Natural killer cell (primary cell): ENCODE results near the gene CGNL1. TPM values are rescaled to one million over a fixed set of nuclear protein-coding genes. Genes with fewer than 3 reads are reported as not detected.

Experiments
- ATAC-seq, 3 donors: fragments of 150-1000 bp in 2 of 3; fragments of 200-7000 bp in 1 of 3; cut with Tn5 transposase; 1 replicate in 1 of 3; 2 replicates in 2 of 3; pipeline ENCODE4 v1.10.0; 2021; ENCODE audit warnings: mild to moderate bottlenecking in 2 of 3, moderate library complexity in 2 of 3
- DNase-seq, 2 donors: peaks; one replicate each; pipeline versions ENCODE4 v3.0.0 to v3.0.0-alpha.2; 2013 to 2021; ENCODE audit warnings: mixed read lengths in 1 of 2
- H3K27ac ChIP-seq: one replicate; pipeline ENCODE4 v1.5.1; 2013; ENCODE audit warnings: mild to moderate bottlenecking, low read length
- H3K27me3 ChIP-seq: one replicate; pipeline ENCODE4 v1.6.1; 2013; ENCODE audit warnings: low read length; ENCODE audit not compliant: control insufficient read depth, insufficient read depth
- H3K36me3 ChIP-seq: one replicate; pipeline ENCODE4 v1.6.1; 2013; ENCODE audit warnings: low read length; ENCODE audit not compliant: control insufficient read depth, insufficient read depth
- H3K4me1 ChIP-seq: one replicate; pipeline ENCODE4 v1.6.1; 2013; ENCODE audit warnings: low read length; ENCODE audit not compliant: control insufficient read depth, insufficient read depth
- H3K4me3 ChIP-seq: one replicate; pipeline ENCODE4 v1.5.1; 2013; ENCODE audit warnings: low read length
- H3K9me3 ChIP-seq: one replicate; pipeline ENCODE4 v1.6.1; 2013; ENCODE audit warnings: low read length; ENCODE audit not compliant: control insufficient read depth, insufficient read depth
- H3K27ac Mint-ChIP-seq, 2 donors: one replicate each; pipeline ENCODE4 v1.8.0; 2022; ENCODE audit warnings: mild to moderate bottlenecking in 2 of 2, mixed read lengths in 2 of 2, moderate library complexity in 1 of 2
- H3K27me3 Mint-ChIP-seq, 2 donors: one replicate each; pipeline ENCODE4 v1.8.0; 2022; ENCODE audit warnings: low read depth in 2 of 2, mixed read lengths in 2 of 2
- H3K36me3 Mint-ChIP-seq: one replicate; pipeline ENCODE4 v1.8.0; 2022; ENCODE audit warnings: mixed read lengths
- H3K4me1 Mint-ChIP-seq, 2 donors: one replicate each; pipeline ENCODE4 v1.8.0; 2022; ENCODE audit warnings: mixed read lengths in 2 of 2
- H3K4me3 Mint-ChIP-seq: one replicate; pipeline ENCODE4 v1.8.0; 2022; ENCODE audit warnings: mild to moderate bottlenecking, moderate library complexity, mixed read lengths
- H3K9me3 Mint-ChIP-seq, 2 donors: one replicate each; pipeline ENCODE4 v1.8.0; 2022; ENCODE audit warnings: mixed read lengths in 2 of 2
- CTCF ChIP-seq: fragments of 200-600 bp; IDR thresholded peaks from one replicate; pipeline ENCODE4 v1.8.0; 2022; ENCODE audit warnings: antibody characterized with exemption
- WGBS: methylation state at CpG from one replicate; pipeline ENCODE4 v1.1.7; 2013; ENCODE audit warnings: missing lambda C conversion rate; ENCODE audit not compliant: insufficient coverage; 5-methylcytosine and 5-hydroxymethylcytosine counted together
- intact Hi-C: fragments of 100-400 bp; cut with micrococcal nuclease; formaldehyde crosslinking; loops from one replicate; pipeline ENCODE4 v1.14.2; 2022
- total RNA-seq, 4 donors: library from RNA; stranded (reverse); fragments of 120-200 nt in 1 of 4; gene quantifications; one replicate each; pipeline versions ENCODE4 v1.2.3 to v1.2.4, GENCODE V29; 2013 to 2022

Gene CGNL1
- total RNA-seq, 3 donors from 2014 or later (not counting 1 experiment from before 2014, with no cell fraction given) = not detected

GRCh38 chr15:57503911-57504598 is 127.8 kb downstream of the CGNL1 start:
- intact Hi-C loops = no loop called here
- Histone ChIP-seq H3K27me3 (no peaks in the 10 kb centered on the region), H3K27ac (no peak overlapping the region), H3K9me3 (no peaks in the 10 kb centered on the region), H3K4me3 (no peak overlapping the region), H3K36me3 (no peaks in the 10 kb centered on the region), H3K4me1 (no peaks in the 10 kb centered on the region)
- Mint-ChIP-seq H3K27ac (no peak overlapping the region), H3K9me3 (no peaks in the 10 kb centered on the region), H3K27me3 (peaks cover 3 to 8% of the 10 kb centered on the region in 2 donors), H3K36me3 (no peaks in the 10 kb centered on the region), H3K4me1 (no peaks in the 10 kb centered on the region), H3K4me3 (no peak overlapping the region)
- ATAC-seq (peak in 1 of 3 donors; percentile 24), DNase-seq (no peak)
- WGBS = 93% methylated on average over 9 of the region's 9 CpGs
- TF ChIP-seq CTCF = no peak

- Mint-ChIP-seq H3K36me3 (no peaks in the 10 kb centered on the region), H3K4me3 (no peak overlapping the region), H3K27ac (no peak overlapping the region), H3K27me3 (peaks cover 3 to 8% of the 10 kb centered on the region in 2 donors), H3K9me3 (no peaks in the 10 kb centered on the region), H3K4me1 (no peaks in the 10 kb centered on the region)
- Histone ChIP-seq H3K36me3 (no peaks in the 10 kb centered on the region), H3K4me1 (no peaks in the 10 kb centered on the region), H3K27ac (no peak overlapping the region), H3K9me3 (no peaks in the 10 kb centered on the region), H3K4me3 (no peak overlapping the region), H3K27me3 (no peaks in the 10 kb centered on the region)
- 92% methylated on average over 1 of the region's 1 CpG for WGBS
- ATAC-seq = no peak
- intact Hi-C loops = no loop called here
- no peak for DNase-seq
- TF ChIP-seq CTCF = no peak
These were observed 128.3 kb downstream of the CGNL1 start for GRCh38 chr15:57504599-57504940.

- H3K4me1 ChIP-seq = no peaks in the 10 kb centered on the region
- H3K9me3 ChIP-seq = no peaks in the 10 kb centered on the region
- 82% methylated on average over 10 of the region's 10 CpGs for WGBS
- H3K4me3 Mint-ChIP-seq = no peak overlapping the region
- intact Hi-C loops = no loop called here
- H3K9me3 Mint-ChIP-seq = no peaks in the 10 kb centered on the region
- no peak for TF ChIP-seq CTCF
- H3K27me3 Mint-ChIP-seq = peaks cover 3 to 8% of the 10 kb centered on the region in 2 donors
- DNase-seq = no peak
- ATAC-seq = no peak
- no peaks in the 10 kb centered on the region for H3K36me3 Mint-ChIP-seq
- H3K27me3 ChIP-seq = no peaks in the 10 kb centered on the region
- H3K27ac Mint-ChIP-seq = no peak overlapping the region
- H3K4me3 ChIP-seq = no peak overlapping the region
- no peak overlapping the region for H3K27ac ChIP-seq
- H3K4me1 Mint-ChIP-seq = no peaks in the 10 kb centered on the region
- H3K36me3 ChIP-seq = no peaks in the 10 kb centered on the region
These were observed 128.9 kb downstream of the CGNL1 start for GRCh38 chr15:57505056-57505715.
